Ovary (tissue), 9 donors: Measurements from ENCODE around the gene SMR3A. TPM values are rescaled to one million over a fixed set of nuclear protein-coding genes. Genes with fewer than 3 reads are reported as not detected.

Experiments
- DNase-seq, 5 donors: peaks; one replicate each; pipeline ENCODE4 v3.0.0-alpha.2; 2019 to 2020
- H3K27ac ChIP-seq, 2 donors: fragments of 200-600 bp; one replicate each; pipeline versions ENCODE4 v1.5.1 to v1.8.0; 2019 to 2022
- H3K27me3 ChIP-seq: fragments of 200-600 bp; one replicate; pipeline ENCODE4 v1.8.0; 2022
- H3K36me3 ChIP-seq: fragments of 200-600 bp; sonication (generic); one replicate; pipeline ENCODE4 v1.5.1; 2019
- H3K4me1 ChIP-seq: one replicate; pipeline ENCODE4 v1.8.1; 2013; ENCODE audit warnings: mild to moderate bottlenecking, moderate library complexity; ENCODE audit not compliant: insufficient read depth
- H3K4me3 ChIP-seq: fragments of 200-600 bp; sonication (generic); one replicate; pipeline ENCODE4 v1.5.1; 2017
- H3K9me3 ChIP-seq, 2 donors: fragments of 200-600 bp in 1 of 2; sonication (generic) in 1 of 2; one replicate each; pipeline versions ENCODE4 v1.5.1 to v1.8.1; 2013 to 2019; ENCODE audit warnings: mild to moderate bottlenecking in 1 of 2, moderate library complexity in 1 of 2
- CTCF ChIP-seq, 3 donors: fragments of 450-650 bp in 2 of 3; fragments of 200-600 bp in 1 of 3; IDR thresholded peaks; one replicate each; pipeline versions ENCODE4 v1.5.1 to v1.8.0; 2016 to 2022; ENCODE audit warnings: antibody characterized with exemption in 3 of 3, mild to moderate bottlenecking in 1 of 3
- EP300 ChIP-seq: sonication (generic); formaldehyde crosslinking; IDR thresholded peaks from one replicate; pipeline ENCODE4 v1.6.1; 2017; ENCODE audit warnings: antibody characterized with exemption
- POLR2A ChIP-seq: fragments of 450-650 bp; IDR thresholded peaks from one replicate; pipeline ENCODE4 v1.6.1; 2017; ENCODE audit warnings: antibody characterized with exemption, mild to moderate bottlenecking, moderate library complexity
- WGBS, 3 donors: extraction: QIAGEN DNeasy Blood & Tissue Kit in 1 of 3; methylation state at CpG; one replicate each; pipeline versions ENCODE4 v1.1.5 to v1.1.7; 2013 to 2017; 5-methylcytosine and 5-hydroxymethylcytosine counted together
- intact Hi-C, 4 donors: fragments of 100-400 bp; cut with DNase I; formaldehyde crosslinking; loops; one replicate each; pipeline versions ENCODE4 v1.11.0 to v1.15.1; 2022 to 2023
- polyA plus RNA-seq, 2 donors: library from polyadenylated mRNA; stranded (reverse); fragments of 200-250 nt in 1 of 2; fragments of 350-450 nt in 1 of 2; fragmentation: Illumina TruSeq in 1 of 2; extraction: RNeasy Lipid Tissue Mini Kit (QIAGEN cat#74804) in 1 of 2; gene quantifications; one replicate each; pipeline ENCODE4 v1.2.3, GENCODE V29; 2013 to 2014
- total RNA-seq, 7 donors: library from RNA; depleted of rRNA in 2 of 7; stranded (reverse); fragments of >200 nt in 2 of 7; fragmentation: NEBNext Ultra II Directional in 3 of 7; extraction: Animal tissue kit (Norgen Biotek cat#: 25700) in 3 of 7; gene quantifications; one replicate each; pipeline versions ENCODE4 v1.1.0 to v1.2.4, GENCODE V29; 2016 to 2023
- donor health status: DM: no; HTN: no; CAD: no; lungs with moderate emphysema.
- donor health status: DM: no; HTN: no; CAD: no.
- donor health status: Bipolar disorder and iron deficiency.
- donor health status: DM: yes; HTN: yes; CAD: no.
- donor health status: DM: no; HTN: no; CAD: no.
- donor health status: DM: yes; HTN: yes; CAD: no.

Gene SMR3A
- total and polyA plus RNA-seq, 9 donors = not detected

- no peak for DNase-seq
- Histone ChIP-seq H3K4me3 (no peak overlapping the region), H3K36me3 (no peaks in the 10 kb centered on the region), H3K4me1 (no peaks in the 10 kb centered on the region), H3K27me3 (no peaks in the 10 kb centered on the region), H3K9me3 (no peaks in the 10 kb centered on the region), H3K27ac (no peak overlapping the region)
- intact Hi-C loops = no loop called here
- TF ChIP-seq POLR2A = no peak
- WGBS, 3 donors = 62 to 82% (median 71%) methylated on average over 5 of the region's 5 CpGs
Measured at GRCh38 chr4:70364002-70364401, 3.4 kb downstream of the SMR3A start.

GRCh38 chr4:70365479-70365878 is 4.9 kb downstream of the SMR3A start:
- 48 to 66% (median 55%) methylated on average over 2 of the region's 2 CpGs for WGBS, 3 donors
- TF ChIP-seq CTCF (IDR thresholded peaks at IDR 0.05) = no peak
- TF ChIP-seq POLR2A = no peak
- TF ChIP-seq EP300 = no peak
- Histone ChIP-seq H3K9me3 (no peaks in the 10 kb centered on the region), H3K4me1 (no peaks in the 10 kb centered on the region), H3K4me3 (no peak overlapping the region), H3K27ac (no peak overlapping the region), H3K27me3 (no peaks in the 10 kb centered on the region), H3K36me3 (no peaks in the 10 kb centered on the region)
- intact Hi-C loops = no loop called here
- no peak for DNase-seq

GRCh38 chr4:70367813-70368212 is 7.3 kb downstream of the SMR3A start:
- 88 to 94% (median 92%) methylated on average over 1 of the region's 1 CpG for WGBS, 3 donors
- Histone ChIP-seq H3K27me3 (no peaks in the 10 kb centered on the region), H3K9me3 (no peaks in the 10 kb centered on the region), H3K27ac (no peak overlapping the region), H3K4me1 (no peaks in the 10 kb centered on the region), H3K36me3 (no peaks in the 10 kb centered on the region), H3K4me3 (no peak overlapping the region)
- intact Hi-C loops = no loop called here
- TF ChIP-seq CTCF (IDR thresholded peaks at IDR 0.05) = no peak
- no peak for TF ChIP-seq EP300
- TF ChIP-seq POLR2A = no peak
- no peak for DNase-seq

GRCh38 chr4:70371987-70372386 is 11.4 kb downstream of the SMR3A start:
- H3K4me3 ChIP-seq = no peak overlapping the region
- intact Hi-C loops = no loop called here
- H3K9me3 ChIP-seq = no peaks in the 10 kb centered on the region
- no peak for TF ChIP-seq POLR2A
- no peak for TF ChIP-seq EP300
- no peak for TF ChIP-seq CTCF (IDR thresholded peaks at IDR 0.05)
- H3K4me1 ChIP-seq = no peaks in the 10 kb centered on the region
- no peaks in the 10 kb centered on the region for H3K36me3 ChIP-seq
- no peaks in the 10 kb centered on the region for H3K27me3 ChIP-seq
- H3K27ac ChIP-seq = no peak overlapping the region
- no peak for DNase-seq
- WGBS, 3 donors = 88 to 90% (median 89%) methylated on average over 4 of the region's 4 CpGs

GRCh38 chr4:70372760-70373159 is 12.2 kb downstream of the SMR3A start:
- Histone ChIP-seq H3K36me3 (no peaks in the 10 kb centered on the region), H3K27ac (no peak overlapping the region), H3K4me3 (no peak overlapping the region), H3K27me3 (no peaks in the 10 kb centered on the region), H3K9me3 (no peaks in the 10 kb centered on the region), H3K4me1 (no peaks in the 10 kb centered on the region)
- intact Hi-C loops = no loop called here
- 30 to 59% (median 34%) methylated on average over 3 of the region's 3 CpGs for WGBS, 3 donors
- DNase-seq = no peak
- no peak for TF ChIP-seq POLR2A
- no peak for TF ChIP-seq EP300
- no peak for TF ChIP-seq CTCF (IDR thresholded peaks at IDR 0.05)
